MCF 10A (cell line): ENCODE results near the gene RGPD3. TPM values are rescaled to one million over a fixed set of nuclear protein-coding genes. Genes with fewer than 3 reads are reported as not detected.
"Not testable (repeated sequence)": the region's sequence is repeated elsewhere in the genome, so short reads cannot be mapped to it uniquely, and the experiment has no call there.

Experiments
- Bru-seq: library from RNA; stranded (reverse); fragments of 400-500 nt; gene quantifications from one replicate; lab custom pipeline; 2021; lab: Mats Ljungman, UMichigan
- BruChase-seq, 2 experiments: library from RNA; stranded (reverse); fragments of 400-500 nt; gene quantifications; one replicate each; lab custom pipeline; 2021; lab: Mats Ljungman, UMichigan
- BruUV-seq: library from RNA; stranded (reverse); fragments of 400-500 nt; replicated peaks from 2 replicates; lab custom pipeline; 2021; lab: Mats Ljungman, UMichigan
- CTCF ChIA-PET: fragments of 300-600 bp; sonication (Branson Sonifier 250); formaldehyde crosslinking; extraction: SDS; loops from one replicate; lab custom pipeline; 2021; ENCODE audit warnings: antibody characterized with exemption, inconsistent platforms; lab: Yijun Ruan, JAX
- POLR2A ChIA-PET: fragments of 300-600, 350-650 bp; sonication (Branson Sonifier 250); formaldehyde crosslinking; extraction: SDS; loops from one replicate; lab custom pipeline; 2020; ENCODE audit warnings: antibody characterized with exemption, inconsistent platforms; lab: Yijun Ruan, JAX
- DNase-seq: peaks from one replicate; pipeline ENCODE4 v3.0.0-alpha.2; 2018; ENCODE audit not compliant: unreplicated experiment
- H3K27ac Mint-ChIP-seq: one replicate; pipeline ENCODE4 v1.8.0; 2022; ENCODE audit warnings: mild to moderate bottlenecking, low read depth, mixed read lengths; ENCODE audit not compliant: unreplicated experiment
- H3K27me3 Mint-ChIP-seq: one replicate; pipeline ENCODE4 v1.8.0; 2022; ENCODE audit warnings: mixed read lengths; ENCODE audit not compliant: insufficient read depth, unreplicated experiment
- H3K36me3 Mint-ChIP-seq: one replicate; pipeline ENCODE4 v1.8.0; 2022; ENCODE audit warnings: mild to moderate bottlenecking, moderate library complexity, mixed read lengths; ENCODE audit not compliant: insufficient read depth, unreplicated experiment
- H3K4me1 Mint-ChIP-seq: one replicate; pipeline ENCODE4 v1.8.0; 2022; ENCODE audit warnings: mixed read lengths; ENCODE audit not compliant: insufficient read depth, unreplicated experiment
- H3K4me3 Mint-ChIP-seq: one replicate; pipeline ENCODE4 v1.8.0; 2022; ENCODE audit warnings: mild to moderate bottlenecking, moderate library complexity, mixed read lengths; ENCODE audit not compliant: unreplicated experiment
- H3K9me3 Mint-ChIP-seq: one replicate; pipeline ENCODE4 v1.8.0; 2022; ENCODE audit warnings: mixed read lengths; ENCODE audit not compliant: unreplicated experiment
- CTCF ChIP-seq: fragments of 200-600 bp; IDR thresholded peaks from one replicate; pipeline ENCODE4 v1.8.0; 2022; ENCODE audit warnings: antibody characterized with exemption, mild to moderate bottlenecking; ENCODE audit not compliant: unreplicated experiment
- intact Hi-C: fragments of 100-400 bp; cut with micrococcal nuclease; formaldehyde crosslinking; loops from 2 replicates; pipeline ENCODE4 v1.14.1; 2022
- long read RNA-seq: library from polyadenylated mRNA; stranded (forward); transcript quantifications from one replicate; pipeline ENCODE4 v2.0.0, GENCODE V29; 2022
- total RNA-seq: library from RNA; stranded (reverse); gene quantifications from 2 replicates; pipeline ENCODE4 v1.2.3, GENCODE V29; 2022

Gene RGPD3
- total RNA-seq (0.20 TPM in 1 of 2 replicates, not detected in the other), Bru-seq, nascent RNA (percentile 20 among the genes with signal in this experiment), BruChase-seq, experiment 1, labeled RNA remaining after a 6-hour chase (percentile 19 among the genes with signal in this experiment), BruChase-seq, experiment 2, labeled RNA remaining after a 2-hour chase (percentile 24 among the genes with signal in this experiment)
- long read RNA-seq, result 0 reads

GRCh38 chr2:106468107-106468506 lies at the start of gene RGPD3:
Gene RGPD3, minus strand, starts transcription at chr2:106468413. Its CDS starts 125 bp downstream, at chr2:106468288.
- H3K4me3 Mint-ChIP-seq, DNase-seq, CTCF ChIA-PET, BruUV-seq, POLR2A ChIA-PET, H3K36me3 Mint-ChIP-seq, H3K9me3 Mint-ChIP-seq, intact Hi-C loops, H3K4me1 Mint-ChIP-seq, H3K27me3 Mint-ChIP-seq, H3K27ac Mint-ChIP-seq: not testable (repeated sequence)

- Mint-ChIP-seq H3K36me3 (peaks cover 7% of the 10 kb centered on the region), H3K9me3 (no peaks in the 10 kb centered on the region), H3K27ac (no peak overlapping the region), H3K4me3 (no peak overlapping the region), H3K4me1 (no peaks in the 10 kb centered on the region), H3K27me3 (no peaks in the 10 kb centered on the region)
- intact Hi-C loops, result no loop called here
- DNase-seq, result no peak
- ChIA-PET POLR2A (interaction anchor here (0.6 kb wide), 1 partner anchor 65 kb away, joined by 3 read pairs; no protein-coding TSS in a partner anchor), CTCF (interaction anchor here (2.8 kb wide), 1 partner anchor 26 kb away, joined by 9 read pairs; no protein-coding TSS in a partner anchor)
- no peak for TF ChIP-seq CTCF
- no TSS peak for BruUV-seq
These were observed 49.1 kb upstream of the RGPD3 start for GRCh38 chr2:106517329-106517728.

DNA sequence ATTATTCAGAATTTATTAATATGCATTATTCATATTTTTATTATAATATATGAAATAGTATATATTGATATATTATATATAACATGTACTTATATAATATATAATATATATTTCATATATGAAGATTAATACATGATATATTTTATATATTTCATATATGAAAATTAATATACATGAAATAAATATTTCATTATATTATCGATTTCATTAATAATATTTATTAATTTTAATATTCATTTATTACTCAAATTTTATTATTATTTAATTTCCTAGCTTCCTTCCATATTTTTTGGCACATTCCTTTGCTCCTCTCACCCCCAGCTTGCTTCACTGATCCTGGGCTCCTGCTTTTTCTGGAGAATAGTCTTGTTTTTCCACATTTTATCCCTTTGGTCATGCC lies 48.7 kb upstream of the RGPD3 start:
- no TSS peak for BruUV-seq
- POLR2A ChIA-PET, result interaction anchor here (0.6 kb wide), 1 partner anchor 66 kb away, joined by 3 read pairs; no protein-coding TSS in a partner anchor

DNA sequence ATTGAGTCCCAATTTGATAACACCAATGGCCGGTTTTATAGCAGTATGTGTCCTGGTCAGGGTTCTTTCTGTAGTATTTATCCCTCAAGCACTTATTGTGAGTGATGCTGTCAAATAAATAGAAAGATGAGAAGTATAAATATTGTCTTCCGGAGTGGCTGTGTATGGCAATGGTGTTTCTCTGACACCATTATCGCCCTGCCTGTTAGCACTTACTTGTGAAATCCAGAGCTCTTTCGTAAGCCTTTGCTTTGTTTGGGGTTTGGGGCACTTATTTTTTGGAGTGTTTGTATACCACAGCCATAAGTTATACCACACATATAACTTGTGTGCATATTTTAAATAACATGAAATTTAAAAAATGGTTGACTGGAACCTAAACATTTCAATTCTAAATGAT lies 48.2 kb upstream of the RGPD3 start:
- intact Hi-C loops, result no loop called here
- H3K27ac Mint-ChIP-seq, result no peak overlapping the region
- ChIA-PET POLR2A (no interaction called here), CTCF (interaction anchor here (2.8 kb wide), 1 partner anchor 27 kb away, joined by 9 read pairs; no protein-coding TSS in a partner anchor)
- H3K27me3 Mint-ChIP-seq, result no peaks in the 10 kb centered on the region
- no peaks in the 10 kb centered on the region for H3K9me3 Mint-ChIP-seq
- H3K36me3 Mint-ChIP-seq, result peaks cover 7% of the 10 kb centered on the region
- no peak for TF ChIP-seq CTCF
- no peak overlapping the region for H3K4me3 Mint-ChIP-seq
- BruUV-seq, result no TSS peak
- H3K4me1 Mint-ChIP-seq, result peaks cover 6% of the 10 kb centered on the region
- no peak for DNase-seq

More for the DNA sequence above, 48.7 kb upstream of the RGPD3 start:
- intact Hi-C loops, result no loop called here
- peaks cover 3% of the 10 kb centered on the region for H3K4me1 Mint-ChIP-seq
- TF ChIP-seq CTCF, result no peak
- no peak overlapping the region for H3K27ac Mint-ChIP-seq
- no peak for DNase-seq
- CTCF ChIA-PET, result interaction anchor here (2.8 kb wide), 1 partner anchor 27 kb away, joined by 9 read pairs; no protein-coding TSS in a partner anchor
- H3K36me3 Mint-ChIP-seq, result peaks cover 7% of the 10 kb centered on the region
- H3K4me3 Mint-ChIP-seq, result no peak overlapping the region
- H3K27me3 Mint-ChIP-seq, result no peaks in the 10 kb centered on the region
- H3K9me3 Mint-ChIP-seq, result no peaks in the 10 kb centered on the region

GRCh38 chr2:106514827-106515226 lies 46.6 kb upstream of the RGPD3 start:
- H3K36me3 Mint-ChIP-seq, H3K9me3 Mint-ChIP-seq, H3K4me3 Mint-ChIP-seq, H3K27me3 Mint-ChIP-seq, intact Hi-C loops, H3K4me1 Mint-ChIP-seq, H3K27ac Mint-ChIP-seq, BruUV-seq: not testable (repeated sequence)
- DNase-seq, result peak; percentile 73
- POLR2A ChIA-PET, result interaction anchor here (0.6 to 0.7 kb wide), 2 partner anchors 322 to 903 kb away, joined by 3 to 4 read pairs; no protein-coding TSS in a partner anchor
- CTCF ChIA-PET, result interaction anchor here (1.4 kb wide), 1 partner anchor 29 kb away, joined by 4 read pairs; no protein-coding TSS in a partner anchor

DNA sequence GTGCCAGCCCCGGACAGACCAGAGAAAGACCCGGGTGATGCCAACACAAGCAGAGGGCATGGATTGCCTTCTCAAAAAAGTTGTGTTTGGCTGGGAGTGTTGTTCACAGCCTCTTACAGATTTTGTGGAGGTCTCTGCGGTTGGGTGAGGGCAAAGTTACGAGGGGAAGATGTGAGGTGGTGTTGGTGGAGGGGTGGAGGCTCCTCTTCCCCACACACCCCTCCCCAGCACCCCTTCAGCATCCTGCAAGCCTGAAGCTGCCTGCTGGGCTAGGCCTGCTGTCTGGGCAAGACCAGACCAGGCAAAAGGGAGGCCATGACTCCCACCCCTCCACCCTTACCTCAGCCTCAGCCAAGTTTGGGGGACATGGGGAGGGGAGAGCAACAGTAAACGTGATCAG lies 45.2 kb upstream of the RGPD3 start:
- BruUV-seq, H3K27me3 Mint-ChIP-seq, H3K36me3 Mint-ChIP-seq, DNase-seq, POLR2A ChIA-PET, H3K27ac Mint-ChIP-seq, H3K4me3 Mint-ChIP-seq, H3K9me3 Mint-ChIP-seq, H3K4me1 Mint-ChIP-seq, CTCF ChIA-PET, intact Hi-C loops: not testable (repeated sequence)

- H3K9me3 Mint-ChIP-seq, H3K36me3 Mint-ChIP-seq, BruUV-seq, H3K4me1 Mint-ChIP-seq, CTCF ChIA-PET, intact Hi-C loops, H3K27me3 Mint-ChIP-seq, POLR2A ChIA-PET: not testable (repeated sequence)
- peak; percentile 5 for DNase-seq
- Mint-ChIP-seq H3K27ac (peak overlapping the region; percentile 57), H3K4me3 (peak overlapping the region; percentile 31)
These were observed 43.7 kb upstream of the RGPD3 start for GRCh38 chr2:106511934-106512333.
